ENCODE results near the gene ADGRL4. TPM values are rescaled to one million over a fixed set of nuclear protein-coding genes. Genes with fewer than 3 reads are reported as not detected.
A peak's percentile ranks its signal among the peaks of the same experiment; 100 is the strongest.

The ADGRL4 gene
- total RNA-seq (2014; rRNA removed; shearing (Covaris generic)): not detected in 2 replicates

- DNase-seq: no peak
Observed at GRCh38 chr1:79006564-79006963, at the start of gene ADGRL4. Gene ADGRL4, minus strand, starts transcription at chr1:79006730. Its CDS starts 76 bp downstream, at chr1:79006654.

DNA sequence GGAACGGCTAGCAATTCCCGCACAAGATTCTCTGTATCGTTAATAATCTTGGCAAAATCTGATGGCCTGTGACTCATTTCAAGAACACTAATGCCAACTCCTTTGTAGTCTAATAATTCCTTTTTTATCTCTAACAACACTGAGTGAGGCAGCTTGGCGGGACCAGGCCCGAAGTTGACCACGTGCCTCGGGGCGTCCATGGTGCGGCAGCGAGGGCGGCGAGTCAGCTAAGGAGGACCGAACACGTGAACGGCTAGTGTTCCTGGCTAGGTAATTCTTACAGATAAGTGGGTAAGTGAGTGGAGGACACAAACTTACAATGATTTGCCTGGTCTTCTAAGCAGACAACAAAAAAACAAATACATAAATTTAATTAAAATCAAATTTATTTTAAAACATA is 49.3 kb upstream of the ADGRL4 start:
- no peak overlapping the region for H3K4me3 ChIP-seq

More at GRCh38 chr1:79006564-79006963, at the start of gene ADGRL4:
- Histone ChIP-seq H3K4me1 (no peaks in the 10 kb centered on the region), H3K9me3 (replicated peaks) (no peaks in the 10 kb centered on the region), H3K27ac (no peak within 1 kb of the TSS), H3K36me3 (no peaks in the 10 kb centered on the region), H3K4me3 (no peak within 1 kb of the TSS), H3K27me3 (no peaks in the 10 kb centered on the region; the same call in 1 of the 2 replicates)

DNA sequence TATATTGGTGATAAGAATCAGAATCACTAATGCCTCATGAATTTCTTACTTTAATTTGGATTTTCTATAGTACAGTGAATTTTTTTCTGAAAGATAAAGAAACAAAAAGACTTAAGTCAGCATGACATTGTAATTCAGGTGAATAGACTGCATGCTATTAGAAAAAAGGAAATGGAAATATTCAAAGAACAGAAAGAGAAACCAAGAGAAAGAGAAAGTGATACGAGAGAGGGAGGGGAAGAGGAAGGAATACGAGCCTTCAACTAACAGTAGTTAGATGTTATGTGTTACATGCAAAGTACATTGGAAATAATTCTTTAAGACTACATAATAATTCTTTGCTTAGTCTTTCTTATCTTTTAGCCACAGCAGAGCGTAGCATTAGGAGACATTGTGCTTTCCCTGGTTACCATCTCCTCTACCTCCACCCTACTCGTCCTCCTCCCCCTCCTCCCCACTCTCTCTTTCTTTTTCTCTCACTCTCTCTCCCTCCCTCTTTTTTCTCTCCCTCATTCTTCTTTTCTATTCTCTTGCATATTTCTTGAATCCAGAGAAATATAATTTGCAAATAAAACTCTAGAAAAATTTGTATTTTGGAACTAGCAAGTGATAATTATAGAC is 46.4 kb upstream of the ADGRL4 start:
- no peaks in the 10 kb centered on the region for H3K4me1 ChIP-seq
- H3K27me3 ChIP-seq: no peaks in the 10 kb centered on the region
- no peak for DNase-seq
- no peak overlapping the region for H3K4me3 ChIP-seq
- H3K36me3 ChIP-seq: no peaks in the 10 kb centered on the region
- H3K9me3 ChIP-seq (replicated peaks): no peaks in the 10 kb centered on the region; the same call in 1 of the 2 replicates
- no peak overlapping the region for H3K27ac ChIP-seq

More for the DNA sequence above, 49.3 kb upstream of the ADGRL4 start:
- no peaks in the 10 kb centered on the region; the same call in 1 of the 2 replicates for H3K9me3 ChIP-seq (replicated peaks)
- H3K36me3 ChIP-seq: no peaks in the 10 kb centered on the region
- DNase-seq: no peak
- H3K27ac ChIP-seq: no peak overlapping the region
- H3K27me3 ChIP-seq: no peaks in the 10 kb centered on the region
- no peaks in the 10 kb centered on the region for H3K4me1 ChIP-seq

GRCh38 chr1:79044974-79045650 is 38.6 kb upstream of the ADGRL4 start:
- Histone ChIP-seq H3K36me3 (no peaks in the 10 kb centered on the region), H3K4me3 (no peak overlapping the region), H3K9me3 (replicated peaks) (no peaks in the 10 kb centered on the region), H3K27ac (no peak overlapping the region), H3K4me1 (peaks cover 15% of the 10 kb centered on the region; the same call in 1 of the 2 replicates), H3K27me3 (no peaks in the 10 kb centered on the region)
- peak; percentile 8 to 37 for DNase-seq

DNA sequence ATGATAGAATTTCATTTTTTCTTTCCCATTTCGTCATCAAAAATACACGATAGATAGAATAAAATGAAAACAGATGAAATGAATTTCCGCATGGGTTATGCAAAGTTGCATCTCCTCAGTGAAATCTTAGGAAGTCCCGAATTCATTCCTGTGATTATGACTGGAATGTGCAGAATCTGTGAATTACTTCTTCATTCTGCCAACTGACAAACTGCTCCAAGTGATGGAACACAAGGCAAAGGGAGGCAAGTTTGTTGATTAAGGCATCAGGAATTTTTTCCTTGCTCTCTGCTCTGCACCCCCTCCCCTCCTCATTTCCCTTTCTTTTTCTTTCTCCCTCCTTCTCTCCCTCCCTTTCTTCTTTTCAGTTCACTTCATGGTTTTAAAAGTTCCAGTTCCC is 37.0 kb upstream of the ADGRL4 start:
- no peak overlapping the region for H3K27ac ChIP-seq
- no peak for DNase-seq

GRCh38 chr1:79042539-79042938 is 36.0 kb upstream of the ADGRL4 start:
- no peak overlapping the region for H3K4me3 ChIP-seq
- H3K4me1 ChIP-seq: peaks cover 15% of the 10 kb centered on the region; the same call in 1 of the 2 replicates
- H3K27ac ChIP-seq: no peak overlapping the region
- no peaks in the 10 kb centered on the region for H3K27me3 ChIP-seq
- no peaks in the 10 kb centered on the region for H3K36me3 ChIP-seq
- no peaks in the 10 kb centered on the region for H3K9me3 ChIP-seq (replicated peaks)
- no peak for DNase-seq

More for the DNA sequence above, 37.0 kb upstream of the ADGRL4 start:
- Histone ChIP-seq H3K4me3 (no peak overlapping the region), H3K4me1 (peaks cover 15% of the 10 kb centered on the region; the same call in 1 of the 2 replicates), H3K27me3 (no peaks in the 10 kb centered on the region), H3K9me3 (replicated peaks) (no peaks in the 10 kb centered on the region), H3K36me3 (no peaks in the 10 kb centered on the region)

GRCh38 chr1:79042117-79042516 is 35.6 kb upstream of the ADGRL4 start:
- Histone ChIP-seq H3K36me3 (no peaks in the 10 kb centered on the region), H3K27ac (no peak overlapping the region), H3K4me3 (no peak overlapping the region), H3K27me3 (no peaks in the 10 kb centered on the region), H3K9me3 (replicated peaks) (no peaks in the 10 kb centered on the region), H3K4me1 (peaks cover 15% of the 10 kb centered on the region; the same call in 1 of the 2 replicates)
- no peak for DNase-seq

- DNase-seq: no peak
- Histone ChIP-seq H3K36me3 (no peaks in the 10 kb centered on the region), H3K27me3 (no peaks in the 10 kb centered on the region), H3K9me3 (replicated peaks) (no peaks in the 10 kb centered on the region), H3K4me1 (peaks cover 15% of the 10 kb centered on the region; the same call in 1 of the 2 replicates), H3K27ac (no peak overlapping the region), H3K4me3 (no peak overlapping the region)
Observed at GRCh38 chr1:79041666-79042065, 35.1 kb upstream of the ADGRL4 start.

- Histone ChIP-seq H3K4me1 (peaks cover 15% of the 10 kb centered on the region; the same call in 1 of the 2 replicates), H3K27ac (no peak overlapping the region), H3K27me3 (no peaks in the 10 kb centered on the region), H3K9me3 (replicated peaks) (no peaks in the 10 kb centered on the region), H3K36me3 (no peaks in the 10 kb centered on the region), H3K4me3 (no peak overlapping the region)
- no peak for DNase-seq
Observed at GRCh38 chr1:79040424-79041082, 34.0 kb upstream of the ADGRL4 start.

- H3K4me3 ChIP-seq: no peak overlapping the region
- no peak for DNase-seq
Observed at GRCh38 chr1:79037085-79037484, 30.6 kb upstream of the ADGRL4 start.

GRCh38 chr1:79012500-79012899 is 6.0 kb upstream of the ADGRL4 start:
- Histone ChIP-seq H3K36me3 (no peaks in the 10 kb centered on the region), H3K4me3 (no peak overlapping the region), H3K9me3 (replicated peaks) (no peaks in the 10 kb centered on the region), H3K27me3 (no peaks in the 10 kb centered on the region), H3K4me1 (no peaks in the 10 kb centered on the region), H3K27ac (no peak overlapping the region)
- no peak for DNase-seq

More at GRCh38 chr1:79037085-79037484, 30.6 kb upstream of the ADGRL4 start:
- Histone ChIP-seq H3K9me3 (replicated peaks) (no peaks in the 10 kb centered on the region), H3K36me3 (no peaks in the 10 kb centered on the region), H3K27me3 (no peaks in the 10 kb centered on the region), H3K27ac (no peak overlapping the region), H3K4me1 (no peaks in the 10 kb centered on the region)

- no peak for DNase-seq
- Histone ChIP-seq H3K4me3 (no peak overlapping the region), H3K36me3 (no peaks in the 10 kb centered on the region), H3K9me3 (replicated peaks) (no peaks in the 10 kb centered on the region), H3K27me3 (no peaks in the 10 kb centered on the region), H3K27ac (no peak overlapping the region), H3K4me1 (no peaks in the 10 kb centered on the region)
Observed at GRCh38 chr1:79010589-79010988, 4.1 kb upstream of the ADGRL4 start.

DNA sequence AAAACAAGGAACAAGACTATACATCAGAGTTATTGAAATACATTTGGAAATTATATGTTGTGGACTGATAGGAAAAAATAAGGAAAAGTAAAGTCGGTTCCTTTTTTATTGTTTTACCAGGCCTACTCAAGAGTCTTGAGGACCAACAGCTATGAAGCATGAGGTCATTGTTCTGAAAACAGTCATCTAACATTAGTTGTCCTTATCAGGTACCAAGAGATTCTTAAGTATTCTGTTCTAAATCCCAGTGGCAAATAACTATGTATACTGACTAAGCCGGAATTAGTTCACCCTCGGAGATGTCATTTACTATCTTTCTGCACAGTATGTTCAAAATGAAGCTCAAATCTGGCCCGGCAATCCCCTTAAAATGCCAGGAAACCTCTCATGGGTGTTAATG is 585 bp downstream of the ADGRL4 start:
- Histone ChIP-seq H3K9me3 (replicated peaks) (no peaks in the 10 kb centered on the region), H3K4me1 (no peaks in the 10 kb centered on the region), H3K27me3 (no peaks in the 10 kb centered on the region; the same call in 1 of the 2 replicates), H3K27ac (no peak overlapping the region), H3K4me3 (no peak overlapping the region), H3K36me3 (no peaks in the 10 kb centered on the region)
- DNase-seq: no peak

DNA sequence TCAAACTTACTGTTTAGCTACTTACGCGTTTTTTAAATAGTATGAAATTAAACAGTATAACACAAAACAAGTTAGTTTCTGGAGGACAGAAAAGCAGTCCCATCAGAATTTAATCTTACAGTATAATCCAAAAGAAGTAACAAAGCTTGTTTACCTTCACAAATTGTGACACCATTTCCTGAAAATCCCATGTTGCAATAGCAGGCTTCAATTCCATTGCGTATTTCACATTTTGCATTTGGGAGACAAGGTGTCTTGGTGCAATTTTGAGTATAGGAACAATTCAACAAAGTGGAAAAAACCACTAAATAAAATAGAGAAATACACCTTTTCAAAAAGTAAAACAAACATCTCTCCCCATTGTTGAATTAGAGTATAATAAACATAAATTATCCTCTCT is 1.6 kb downstream of the ADGRL4 start:
- Histone ChIP-seq H3K27me3 (no peaks in the 10 kb centered on the region; the same call in 1 of the 2 replicates), H3K36me3 (no peaks in the 10 kb centered on the region), H3K4me3 (no peak overlapping the region), H3K4me1 (no peaks in the 10 kb centered on the region), H3K9me3 (replicated peaks) (no peaks in the 10 kb centered on the region), H3K27ac (no peak overlapping the region)
- DNase-seq: no peak

GRCh38 chr1:78996791-78997190 is 9.7 kb downstream of the ADGRL4 start:
- Histone ChIP-seq H3K9me3 (replicated peaks) (no peaks in the 10 kb centered on the region), H3K4me1 (no peaks in the 10 kb centered on the region), H3K36me3 (no peaks in the 10 kb centered on the region), H3K4me3 (no peak overlapping the region), H3K27ac (no peak overlapping the region), H3K27me3 (no peaks in the 10 kb centered on the region)
- DNase-seq: no peak
